Esophagus squamous epithelium (tissue), 5 donors: Measurements from ENCODE around the gene STON1. TPM values are rescaled to one million over a fixed set of nuclear protein-coding genes. Genes with fewer than 3 reads are reported as not detected.
A peak's percentile ranks its signal among the peaks of the same experiment; 100 is the strongest.

Experiments
- DNase-seq: peaks from one replicate; lab custom pipeline; 2025; lab: John Stamatoyannopoulos, UW
- H3K27ac ChIP-seq, 4 donors: fragments of 200-600 bp; sonication (generic); one replicate each; pipeline ENCODE4 v1.5.1; 2016 to 2019; ENCODE audit warnings: mild to moderate bottlenecking in 1 of 4
- H3K27me3 ChIP-seq, 4 donors: fragments of 200-600 bp; sonication (generic); 1 replicate in 3 of 4; 2 replicates in 1 of 4; pipeline versions ENCODE4 v1.5.1 to v1.6.0; 2017 to 2021; ENCODE audit warnings: antibody characterized with exemption in 1 of 4
- H3K36me3 ChIP-seq, 3 donors: fragments of 200-600 bp; sonication (generic); one replicate each; pipeline ENCODE4 v1.5.1; 2016 to 2019
- H3K4me1 ChIP-seq, 3 donors: fragments of 200-600 bp; sonication (generic); one replicate each; pipeline ENCODE4 v1.5.1; 2017 to 2019
- H3K4me3 ChIP-seq, 4 donors: fragments of 200-600 bp; sonication (generic); 1 replicate in 3 of 4; 2 replicates in 1 of 4; pipeline ENCODE4 v1.5.1; 2016 to 2019; ENCODE audit warnings: mild to moderate bottlenecking in 2 of 4, moderate library complexity in 1 of 4
- H3K9me3 ChIP-seq, 3 donors: fragments of 200-600 bp; sonication (generic); one replicate each; pipeline ENCODE4 v1.5.1; 2016 to 2019
- CTCF ChIP-seq, 6 experiments: fragments of 450-650 bp in 4 of 6; fragments of 200-600 bp in 2 of 6; sonication (generic) in 2 of 6; IDR thresholded peaks; one replicate each; pipeline ENCODE4 v1.5.1; 2016 to 2019; ENCODE audit warnings: antibody characterized with exemption in 6 of 6, mild to moderate bottlenecking in 4 of 6, moderate library complexity in 4 of 6
- POLR2A ChIP-seq, 4 donors: fragments of 450-650 bp; IDR thresholded peaks; one replicate each; pipeline ENCODE4 v1.6.1; 2017; ENCODE audit warnings: antibody characterized with exemption in 4 of 4, mild to moderate bottlenecking in 4 of 4, moderate library complexity in 3 of 4
- WGBS, 2 donors: methylation state at CpG; one replicate each; pipeline ENCODE4 v1.1.5; 2018; 5-methylcytosine and 5-hydroxymethylcytosine counted together
- intact Hi-C: fragments of 100-400 bp; cut with DNase I; formaldehyde crosslinking; loops from one replicate; pipeline ENCODE4 v1.15.0; 2022
- total RNA-seq, 4 donors: library from RNA; depleted of rRNA; stranded (reverse); fragments of >200 nt; gene quantifications; one replicate each; pipeline ENCODE4 v1.1.0, GENCODE V29; 2016
- donor health status: DM: yes; HTN: yes; CAD: no.

Gene STON1
- 10 to 100 TPM in 1 of 4 donors, 1 to 10 TPM in 3; 2.0 to 37.2 (median 6.9) TPM for total RNA-seq

- H3K27ac ChIP-seq, result peak within 1 kb of the TSS; percentile 73 to 93 (median 90)
- peaks cover 10 to 69% (median 12%) of the 10 kb centered on the region in 3 donors for H3K4me1 ChIP-seq
- TF ChIP-seq CTCF (IDR thresholded peaks at IDR 0.05) (no peak), POLR2A (IDR thresholded peaks at IDR 0.05) (peak in 1 of 4 donors; percentile 24)
- DNase-seq, result no peak
- peak within 1 kb of the TSS; percentile 49 to 79 (median 66) for H3K4me3 ChIP-seq
- no peaks in the 10 kb centered on the region for H3K27me3 ChIP-seq
- intact Hi-C loops, result no loop called here
- H3K36me3 ChIP-seq, result no peaks in the 10 kb centered on the region
- WGBS, 2 donors, result 0 to 1% methylated on average over 21 to 31 of the region's 62 CpGs
- H3K9me3 ChIP-seq, result no peaks in the 10 kb centered on the region
Measured at GRCh38 chr2:48530033-48530811, at the start of gene STON1. STON1 (plus strand) TSS chr2:48530154; CDS start chr2:48580634, 50,480 bp downstream.

GRCh38 chr2:48480526-48480925 lies 49.4 kb upstream of the STON1 start:
- 41 to 52% methylated on average over 3 of the region's 3 CpGs for WGBS, 2 donors
- Histone ChIP-seq H3K4me3 (no peak overlapping the region), H3K9me3 (no peaks in the 10 kb centered on the region), H3K27ac (peak overlapping the region; percentile 12 to 89 (median 74)), H3K4me1 (peaks cover 0 to 62% (median 29%) of the 10 kb centered on the region in 3 donors), H3K27me3 (no peaks in the 10 kb centered on the region), H3K36me3 (peaks cover 0 to 58% (median 0%) of the 10 kb centered on the region in 3 donors)
- TF ChIP-seq POLR2A (IDR thresholded peaks at IDR 0.05) (no peak), CTCF (IDR thresholded peaks at IDR 0.05) (no peak)
- no peak for DNase-seq
- intact Hi-C loops, result no loop called here

- no peak for DNase-seq
- TF ChIP-seq CTCF (IDR thresholded peaks at IDR 0.05) (no peak), POLR2A (IDR thresholded peaks at IDR 0.05) (no peak)
- peaks cover 0 to 62% (median 29%) of the 10 kb centered on the region in 3 donors for H3K4me1 ChIP-seq
- no peaks in the 10 kb centered on the region for H3K9me3 ChIP-seq
- peaks cover 0 to 59% (median 5%) of the 10 kb centered on the region in 3 donors for H3K36me3 ChIP-seq
- H3K4me3 ChIP-seq, result no peak overlapping the region
- intact Hi-C loops, result no loop called here
- WGBS, 2 donors, result 35 to 47% methylated on average over 1 of the region's 1 CpG
- H3K27me3 ChIP-seq, result no peaks in the 10 kb centered on the region
- peak overlapping the region; percentile 71 to 89 (median 82) for H3K27ac ChIP-seq
Measured at GRCh38 chr2:48482313-48482712, 47.6 kb upstream of the STON1 start.

- H3K27me3 ChIP-seq, result no peaks in the 10 kb centered on the region
- WGBS, 2 donors, result 32 to 46% methylated on average over 5 of the region's 5 CpGs
- peak overlapping the region; percentile 75 to 89 (median 82) for H3K27ac ChIP-seq
- DNase-seq, result no peak
- no peak overlapping the region for H3K4me3 ChIP-seq
- TF ChIP-seq POLR2A (IDR thresholded peaks at IDR 0.05), result no peak
- no peak for TF ChIP-seq CTCF (IDR thresholded peaks at IDR 0.05)
- peaks cover 0 to 59% (median 5%) of the 10 kb centered on the region in 3 donors for H3K36me3 ChIP-seq
- intact Hi-C loops, result no loop called here
- H3K9me3 ChIP-seq, result no peaks in the 10 kb centered on the region
- peaks cover 0 to 62% (median 29%) of the 10 kb centered on the region in 3 donors for H3K4me1 ChIP-seq
Measured at GRCh38 chr2:48482769-48483168, 47.2 kb upstream of the STON1 start.

GRCh38 chr2:48483506-48483905 lies 46.4 kb upstream of the STON1 start:
- Histone ChIP-seq H3K27ac (peak overlapping the region; percentile 75 to 89 (median 82)), H3K36me3 (peaks cover 0 to 59% (median 5%) of the 10 kb centered on the region in 3 donors), H3K4me3 (no peak overlapping the region), H3K27me3 (no peaks in the 10 kb centered on the region), H3K4me1 (peaks cover 0 to 62% (median 29%) of the 10 kb centered on the region in 3 donors), H3K9me3 (no peaks in the 10 kb centered on the region)
- intact Hi-C loops, result no loop called here
- WGBS, 2 donors, result 24 to 42% methylated on average over 4 of the region's 4 CpGs
- no peak for TF ChIP-seq POLR2A (IDR thresholded peaks at IDR 0.05)
- no peak for TF ChIP-seq CTCF (IDR thresholded peaks at IDR 0.05)
- DNase-seq, result no peak
